ENCODE data around the gene SPACA7. TPM values are rescaled to one million over a fixed set of nuclear protein-coding genes. Genes with fewer than 3 reads are reported as not detected.

Gene SPACA7
- total and polyA plus RNA-seq, 2 experiments from 2014 or later: not detected

- Histone ChIP-seq H3K36me3 (no peaks in the 10 kb centered on the region), H3K4me1 (ENCODE audit: low read depth) (no peaks in the 10 kb centered on the region), H3K27me3 (peaks cover 50% of the 10 kb centered on the region), H3K9me3 (ENCODE audit: low read depth) (no peaks in the 10 kb centered on the region), H3K27ac (no peak overlapping the region), H3K4me3 (no peak overlapping the region)
- DNase-seq (ENCODE audit: low read depth in 1 of 2, low spot score in 1 of 2): no peak
- no peak for TF ChIP-seq CTCF (IDR thresholded peaks at IDR 0.05; ENCODE audit: low read depth, low read length)
These were observed 71.2 kb downstream of the SPACA7 start for GRCh38 chr13:112447306-112447705.

GRCh38 chr13:112447761-112448603, 71.8 kb downstream of the SPACA7 start:
- Histone ChIP-seq H3K4me3 (no peak overlapping the region), H3K4me1 (ENCODE audit: low read depth) (no peaks in the 10 kb centered on the region), H3K9me3 (ENCODE audit: low read depth) (no peaks in the 10 kb centered on the region), H3K36me3 (no peaks in the 10 kb centered on the region), H3K27ac (no peak overlapping the region), H3K27me3 (peaks cover 43% of the 10 kb centered on the region)
- DNase-seq (ENCODE audit: low read depth in 1 of 2, low spot score in 1 of 2): no peak
- TF ChIP-seq CTCF (IDR thresholded peaks at IDR 0.05; ENCODE audit: low read depth, low read length): no peak

- DNase-seq (ENCODE audit: low read depth in 1 of 2, low spot score in 1 of 2): no peak
- no peaks in the 10 kb centered on the region for H3K4me1 ChIP-seq (ENCODE audit: low read depth)
- H3K9me3 ChIP-seq (ENCODE audit: low read depth): no peaks in the 10 kb centered on the region
- H3K36me3 ChIP-seq: no peaks in the 10 kb centered on the region
- no peak overlapping the region for H3K27ac ChIP-seq
- TF ChIP-seq CTCF (IDR thresholded peaks at IDR 0.05; ENCODE audit: low read depth, low read length): no peak
- peaks cover 35% of the 10 kb centered on the region for H3K27me3 ChIP-seq
- H3K4me3 ChIP-seq: no peak overlapping the region
These were observed 72.7 kb downstream of the SPACA7 start for GRCh38 chr13:112448621-112449544.

GRCh38 chr13:112449545-112449930, 73.4 kb downstream of the SPACA7 start:
- no peaks in the 10 kb centered on the region for H3K4me1 ChIP-seq (ENCODE audit: low read depth)
- no peak for DNase-seq (ENCODE audit: low read depth in 1 of 2, low spot score in 1 of 2)
- TF ChIP-seq CTCF (IDR thresholded peaks at IDR 0.05; ENCODE audit: low read depth, low read length): no peak
- H3K4me3 ChIP-seq: no peak overlapping the region
- no peak overlapping the region for H3K27ac ChIP-seq
- no peaks in the 10 kb centered on the region for H3K36me3 ChIP-seq
- no peaks in the 10 kb centered on the region for H3K9me3 ChIP-seq (ENCODE audit: low read depth)
- H3K27me3 ChIP-seq: peaks cover 31% of the 10 kb centered on the region

- DNase-seq (ENCODE audit: low read depth in 1 of 2, low spot score in 1 of 2): no peak
- Histone ChIP-seq H3K4me3 (no peak overlapping the region), H3K36me3 (no peaks in the 10 kb centered on the region), H3K27me3 (peaks cover 23% of the 10 kb centered on the region), H3K4me1 (ENCODE audit: low read depth) (no peaks in the 10 kb centered on the region), H3K9me3 (ENCODE audit: low read depth) (no peaks in the 10 kb centered on the region), H3K27ac (no peak overlapping the region)
- TF ChIP-seq CTCF (IDR thresholded peaks at IDR 0.05; ENCODE audit: low read depth, low read length): no peak
These were observed 74.2 kb downstream of the SPACA7 start for GRCh38 chr13:112450118-112450903.
